ENCODE data around the gene BFAR.

DNA sequence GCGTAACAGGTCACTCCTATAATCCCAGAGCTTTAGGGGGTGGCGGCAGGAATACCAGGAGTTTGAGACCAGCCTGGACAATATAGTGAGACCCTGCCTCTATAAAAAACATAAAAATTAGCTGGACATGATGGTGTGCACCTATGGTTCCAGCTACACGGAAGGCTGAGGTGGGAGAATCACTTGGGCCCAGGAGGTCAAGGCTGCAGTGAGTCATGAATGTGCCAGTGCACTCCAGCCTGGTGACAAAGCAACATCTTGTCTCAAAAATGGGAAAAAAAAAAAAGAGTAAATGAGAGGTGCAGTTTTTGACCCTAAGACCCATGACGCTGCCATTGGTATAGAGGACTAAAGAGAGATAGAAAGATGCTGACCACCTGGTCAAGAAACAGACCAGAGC, 18.8 kb upstream of the BFAR start:
- TF ChIP-seq POLR2A (IDR thresholded peaks at IDR 0.05; ENCODE audit: low read depth, low read length) (no peak), TAF1 (IDR thresholded peaks at IDR 0.05; ENCODE audit: borderline replicate concordance, low read depth, low read length) (no peak)

Data from GM12892 (cell line).